Upper lobe of left lung (tissue), 4 donors: Measurements from ENCODE around the gene PPM1E.

ENCODE experiments used
- CTCF ChIP-seq, 6 experiments: fragments of 450-650 bp in 4 of 6; fragments of 200-600 bp in 2 of 6; sonication (generic) in 2 of 6; IDR thresholded peaks; one replicate each; pipeline ENCODE4 v1.5.1; 2016 to 2019; ENCODE audit warnings: antibody characterized with exemption in 6 of 6
- POLR2A ChIP-seq, 4 donors: fragments of 450-650 bp; IDR thresholded peaks; one replicate each; pipeline ENCODE4 v1.5.1; 2016 to 2017; ENCODE audit warnings: antibody characterized with exemption in 4 of 4, mild to moderate bottlenecking in 2 of 4

- no peak for TF ChIP-seq CTCF (IDR thresholded peaks at IDR 0.05)
- TF ChIP-seq POLR2A (IDR thresholded peaks at IDR 0.05): no peak
Measured at GRCh38 chr17:58913971-58914769, 158.5 kb downstream of the PPM1E start.
